Gastrocnemius medialis (tissue), 4 donors: Measurements from ENCODE around the gene PALLD. TPM values are rescaled to one million over a fixed set of nuclear protein-coding genes. Genes with fewer than 3 reads are reported as not detected.
"Not testable (repeated sequence)": the region's sequence is repeated elsewhere in the genome, so short reads cannot be mapped to it uniquely, and the experiment has no call there.

Source experiments
- ATAC-seq, 2 donors: fragments of 150-250 bp; one replicate each; pipeline ENCODE4 v1.9.1; 2016
- DNase-seq, 2 donors: peaks; one replicate each; pipeline ENCODE4 v3.0.0-alpha.2; 2019
- H3K27ac ChIP-seq, 4 donors: fragments of 200-600 bp; sonication (generic); 1 replicate in 1 of 4; 2 replicates in 3 of 4; pipeline ENCODE4 v1.5.1; 2016 to 2018; ENCODE audit warnings: mild to moderate bottlenecking in 2 of 4, moderate library complexity in 1 of 4
- H3K27me3 ChIP-seq, 3 donors: fragments of 200-600 bp; sonication (generic) in 2 of 3; 1 replicate in 1 of 3; 2 replicates in 2 of 3; pipeline versions ENCODE4 v1.5.1 to v1.6.0; 2016 to 2019; ENCODE audit warnings: mild to moderate bottlenecking in 1 of 3, moderate library complexity in 1 of 3
- H3K36me3 ChIP-seq, 2 donors: fragments of 200-600 bp; sonication (generic) in 1 of 2; one replicate each; pipeline ENCODE4 v1.5.1; 2017 to 2018
- H3K4me1 ChIP-seq, 2 donors: fragments of 200-600 bp; sonication (generic) in 1 of 2; one replicate each; pipeline ENCODE4 v1.5.1; 2016 to 2017; ENCODE audit warnings: mild to moderate bottlenecking in 2 of 2
- H3K4me3 ChIP-seq, 4 donors: fragments of 200-600 bp; sonication (generic) in 3 of 4; 1 replicate in 1 of 4; 2 replicates in 3 of 4; pipeline ENCODE4 v1.5.1; 2016 to 2019; ENCODE audit warnings: mild to moderate bottlenecking in 2 of 4
- H3K9me3 ChIP-seq, 3 donors: fragments of 200-600 bp; sonication (generic) in 2 of 3; 1 replicate in 1 of 3; 2 replicates in 2 of 3; pipeline ENCODE4 v1.5.1; 2016 to 2019
- POLR2A ChIP-seq, 2 donors: fragments of 450-650 bp; IDR thresholded peaks; one replicate each; pipeline ENCODE4 v1.6.1; 2017; ENCODE audit warnings: antibody characterized with exemption in 2 of 2, mild to moderate bottlenecking in 2 of 2, moderate library complexity in 2 of 2
- in situ Hi-C, 4 donors: fragments of 200-750 bp; cut with MboI; loops; one replicate each; pipeline versions ENCODE4 v1.15.0 to v1.8.0; 2017; ENCODE audit warnings: low sequenced_read_pairs in 4 of 4
- intact Hi-C: fragments of 100-400 bp; cut with DNase I; formaldehyde crosslinking; loops from one replicate; pipeline ENCODE4 v1.15.1; 2023; ENCODE audit warnings: low total_unique reads
- total RNA-seq, 4 donors: library from RNA; depleted of rRNA; stranded (reverse); fragments of >200 nt; gene quantifications; one replicate each; pipeline versions ENCODE4 v1.1.0 to v1.2.3, GENCODE V29; 2016
- TF ChIP-seq, protein P1 (sequence below), 5 experiments: fragments of 450-650 bp in 3 of 5; fragments of 200-600 bp in 2 of 5; sonication (generic) in 2 of 5; IDR thresholded peaks in 4 of 5; conservative IDR thresholded peaks in 1 of 5; 1 replicate in 4 of 5; 2 replicates in 1 of 5; pipeline ENCODE4 v1.5.1; 2016 to 2019; ENCODE audit warnings: antibody characterized with exemption in 5 of 5, mild to moderate bottlenecking in 3 of 5, moderate library complexity in 3 of 5

PALLD gene
- total RNA-seq, 4 donors from 2014 or later: 165 to 439 (median 319) TPM

DNA sequence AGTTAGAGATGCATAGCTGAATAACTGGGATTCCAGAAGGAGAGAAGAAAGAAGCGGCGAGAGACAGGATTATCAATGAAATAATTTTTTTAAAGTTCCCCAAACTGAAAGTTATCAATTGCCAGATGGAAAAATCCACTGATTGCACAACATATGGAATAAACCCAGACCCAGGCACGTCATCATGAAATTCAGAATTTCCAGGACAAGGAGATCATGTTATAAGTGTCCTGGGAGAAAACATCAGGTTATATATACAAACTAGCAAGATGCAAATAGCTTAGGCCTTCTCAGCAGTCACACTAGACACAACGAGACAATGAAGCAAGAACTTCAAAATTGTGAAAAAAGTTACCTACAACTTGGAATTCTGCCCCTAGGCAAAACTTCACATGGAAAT is 200.0 kb downstream of the PALLD start:
- intact Hi-C loops: no loop called here

DNA sequence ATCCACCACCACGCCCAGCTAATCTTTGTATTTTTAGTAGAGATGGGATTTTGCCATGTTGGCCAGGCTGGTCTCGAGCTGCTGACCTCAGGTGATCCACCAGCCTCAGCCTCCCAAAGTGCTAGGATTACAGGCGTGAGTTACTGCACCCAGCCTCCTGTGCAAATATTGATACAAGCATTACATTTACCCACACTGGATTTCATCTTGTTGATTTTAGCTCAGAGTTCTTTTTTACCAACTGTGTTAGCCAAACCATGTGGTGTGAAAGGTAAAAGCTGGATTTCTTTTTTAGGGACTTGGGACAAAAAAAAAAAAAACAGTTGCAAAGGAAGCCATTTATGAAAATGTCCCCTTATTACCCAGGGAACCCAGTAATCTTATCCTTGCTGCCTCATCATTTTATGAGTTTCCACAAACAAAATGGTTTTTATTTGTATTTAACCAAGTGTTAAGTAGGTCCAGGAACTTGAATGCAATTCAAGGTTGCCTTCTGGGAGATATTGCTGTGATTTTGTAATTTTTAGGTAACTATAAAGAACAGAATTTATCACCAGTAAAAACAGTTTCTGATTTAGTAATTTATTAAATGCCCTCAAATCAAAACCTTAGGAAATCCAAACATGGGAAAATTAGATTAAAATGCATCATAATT is 202.5 kb downstream of the PALLD start:
- TF ChIP-seq, protein P1, sequence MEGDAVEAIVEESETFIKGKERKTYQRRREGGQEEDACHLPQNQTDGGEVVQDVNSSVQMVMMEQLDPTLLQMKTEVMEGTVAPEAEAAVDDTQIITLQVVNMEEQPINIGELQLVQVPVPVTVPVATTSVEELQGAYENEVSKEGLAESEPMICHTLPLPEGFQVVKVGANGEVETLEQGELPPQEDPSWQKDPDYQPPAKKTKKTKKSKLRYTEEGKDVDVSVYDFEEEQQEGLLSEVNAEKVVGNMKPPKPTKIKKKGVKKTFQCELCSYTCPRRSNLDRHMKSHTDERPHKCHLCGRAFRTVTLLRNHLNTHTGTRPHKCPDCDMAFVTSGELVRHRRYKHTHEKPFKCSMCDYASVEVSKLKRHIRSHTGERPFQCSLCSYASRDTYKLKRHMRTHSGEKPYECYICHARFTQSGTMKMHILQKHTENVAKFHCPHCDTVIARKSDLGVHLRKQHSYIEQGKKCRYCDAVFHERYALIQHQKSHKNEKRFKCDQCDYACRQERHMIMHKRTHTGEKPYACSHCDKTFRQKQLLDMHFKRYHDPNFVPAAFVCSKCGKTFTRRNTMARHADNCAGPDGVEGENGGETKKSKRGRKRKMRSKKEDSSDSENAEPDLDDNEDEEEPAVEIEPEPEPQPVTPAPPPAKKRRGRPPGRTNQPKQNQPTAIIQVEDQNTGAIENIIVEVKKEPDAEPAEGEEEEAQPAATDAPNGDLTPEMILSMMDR (IDR thresholded peaks at IDR 0.05 in 4 of 5, conservative IDR thresholded peaks at IDR 0.05 in 1 of 5): no peak
- no peak for TF ChIP-seq POLR2A (IDR thresholded peaks at IDR 0.05)
- no peak for ATAC-seq
- H3K9me3 ChIP-seq: no peaks in the 10 kb centered on the region
- DNase-seq: no peak
- H3K36me3 ChIP-seq: no peaks in the 10 kb centered on the region
- no peaks in the 10 kb centered on the region for H3K27me3 ChIP-seq
- no peak overlapping the region for H3K27ac ChIP-seq
- no peaks in the 10 kb centered on the region for H3K4me1 ChIP-seq
- intact Hi-C loops: no loop called here
- in situ Hi-C loops: loop anchor here in 3 of 4 donors (25.0 kb wide), 2 partner anchors 512 to 788 kb away; no protein-coding TSS in a partner anchor
- H3K4me3 ChIP-seq: no peak overlapping the region

More for the DNA sequence above, 200.0 kb downstream of the PALLD start:
- no peaks in the 10 kb centered on the region for H3K27me3 ChIP-seq
- in situ Hi-C loops: loop anchor here in 3 of 4 donors (25.0 kb wide), 2 partner anchors 510 to 790 kb away; no protein-coding TSS in a partner anchor
- TF ChIP-seq, protein P1 (IDR thresholded peaks at IDR 0.05 in 4 of 5, conservative IDR thresholded peaks at IDR 0.05 in 1 of 5): no peak
- TF ChIP-seq POLR2A (IDR thresholded peaks at IDR 0.05): no peak
- H3K4me3 ChIP-seq: no peak overlapping the region
- no peak for ATAC-seq
- H3K9me3 ChIP-seq: no peaks in the 10 kb centered on the region
- no peak for DNase-seq
- no peaks in the 10 kb centered on the region for H3K36me3 ChIP-seq
- no peaks in the 10 kb centered on the region for H3K4me1 ChIP-seq
- H3K27ac ChIP-seq: no peak overlapping the region

DNA sequence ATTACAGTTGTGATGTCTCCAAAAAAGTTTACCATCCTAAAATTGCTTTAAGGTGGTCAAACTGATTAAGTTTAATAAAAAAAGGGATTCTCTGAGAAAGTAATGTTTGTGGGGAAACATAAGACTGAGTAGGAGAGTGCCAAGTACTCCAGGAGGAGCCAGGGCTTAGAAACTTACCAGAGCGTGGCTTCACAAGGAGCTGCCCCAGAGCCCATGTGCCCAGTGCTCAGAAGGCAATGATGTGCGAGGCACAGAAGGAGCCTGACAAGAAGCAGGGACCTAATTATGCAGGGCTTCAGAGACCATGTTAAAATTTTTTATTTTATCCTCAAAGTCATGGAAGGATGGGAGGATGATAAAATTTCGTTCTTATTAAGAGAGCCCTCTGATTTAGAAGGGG is 204.2 kb downstream of the PALLD start:
- no peaks in the 10 kb centered on the region for H3K36me3 ChIP-seq
- H3K4me1 ChIP-seq: no peaks in the 10 kb centered on the region
- H3K27ac ChIP-seq: no peak overlapping the region
- H3K9me3 ChIP-seq: no peaks in the 10 kb centered on the region
- H3K4me3 ChIP-seq: no peak overlapping the region
- intact Hi-C loops (no loop called here), in situ Hi-C loops (loop anchor here in 3 of 4 donors (10.0 to 25.0 kb wide), 3 partner anchors 116 to 786 kb away; partner anchors contain the start of gene CBR4 (in 1 of the 3))
- H3K27me3 ChIP-seq: no peaks in the 10 kb centered on the region
- ATAC-seq: no peak
- TF ChIP-seq, protein P1 (IDR thresholded peaks at IDR 0.05 in 4 of 5, conservative IDR thresholded peaks at IDR 0.05 in 1 of 5): no peak
- no peak for TF ChIP-seq POLR2A (IDR thresholded peaks at IDR 0.05)
- no peak for DNase-seq

DNA sequence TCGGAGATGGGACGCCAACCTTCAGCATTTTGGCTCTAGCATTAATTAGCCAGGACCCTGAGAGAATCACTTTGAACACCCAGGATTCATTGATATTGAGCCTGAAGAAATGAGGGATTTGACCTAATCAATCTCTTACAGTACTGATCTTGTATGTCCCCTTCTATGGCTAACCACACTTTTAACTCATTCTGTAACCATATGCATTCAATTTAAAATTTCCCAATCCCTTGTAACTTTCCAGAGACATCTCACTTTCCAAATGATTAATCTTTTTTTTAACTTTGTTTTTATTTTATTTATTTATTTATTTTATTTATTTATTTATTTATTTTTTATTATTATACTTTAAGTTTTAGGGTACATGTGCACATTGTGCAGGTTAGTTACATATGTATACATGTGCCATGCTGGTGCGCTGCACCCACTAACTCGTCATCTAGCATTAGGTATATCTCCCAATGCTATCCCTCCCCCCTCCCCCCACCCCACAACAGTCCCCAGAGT is 205.8 kb downstream of the PALLD start:
- H3K27ac ChIP-seq, DNase-seq, H3K27me3 ChIP-seq, H3K4me3 ChIP-seq, H3K9me3 ChIP-seq, ATAC-seq, H3K4me1 ChIP-seq, intact Hi-C loops, H3K36me3 ChIP-seq: not testable (repeated sequence)
- in situ Hi-C loops: loop anchor here in 3 of 4 donors (10.0 to 25.0 kb wide), 3 partner anchors 118 to 785 kb away; partner anchors contain the start of gene CBR4 (in 1 of the 3)

DNA sequence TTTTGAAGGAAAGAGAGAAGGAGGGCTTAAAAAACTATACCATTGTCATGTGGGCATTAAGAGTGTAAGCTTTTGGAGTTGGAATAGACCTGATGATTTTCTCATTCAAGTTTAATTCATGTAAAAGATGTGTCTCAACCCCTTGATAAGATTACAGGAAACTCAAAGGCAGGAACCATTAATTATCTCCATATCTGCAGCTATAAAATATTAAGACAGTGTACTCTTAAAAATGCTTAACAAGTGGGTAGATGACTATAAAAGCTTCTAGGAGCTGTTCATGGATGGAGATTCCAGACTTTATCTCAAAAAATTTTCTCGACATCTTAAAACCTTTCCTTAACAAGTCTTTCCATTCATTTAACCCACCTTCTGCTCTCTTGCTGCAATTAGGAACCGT is 208.3 kb downstream of the PALLD start:
- intact Hi-C loops (loop anchor here (5.0 kb wide), 1 partner anchor 73 kb away; no protein-coding TSS in a partner anchor), in situ Hi-C loops (loop anchor here in 3 of 4 donors (10.0 to 25.0 kb wide), 3 partner anchors 120 to 782 kb away; partner anchors contain the start of gene CBR4 (in 1 of the 3))
- Histone ChIP-seq H3K27ac (no peak overlapping the region), H3K36me3 (no peaks in the 10 kb centered on the region), H3K27me3 (no peaks in the 10 kb centered on the region), H3K4me1 (peaks cover 3 to 5% of the 10 kb centered on the region in 2 donors), H3K4me3 (no peak overlapping the region), H3K9me3 (no peaks in the 10 kb centered on the region)
- no peak for ATAC-seq
- no peak for DNase-seq
- TF ChIP-seq, protein P1 (IDR thresholded peaks at IDR 0.05 in 4 of 5, conservative IDR thresholded peaks at IDR 0.05 in 1 of 5): no peak
- no peak for TF ChIP-seq POLR2A (IDR thresholded peaks at IDR 0.05)
